Thyroid gland (tissue), 4 donors: ENCODE measurements around the gene LRRC27. TPM values are rescaled to one million over a fixed set of nuclear protein-coding genes. Genes with fewer than 3 reads are reported as not detected.
A peak's percentile ranks its signal among the peaks of the same experiment; 100 is the strongest.

Source experiments
- DNase-seq, 2 donors: peaks; one replicate each; pipeline ENCODE4 v3.0.0-alpha.2; 2019
- H3K27ac ChIP-seq, 3 donors: fragments of 200-600 bp; sonication (generic); 1 replicate in 2 of 3; 2 replicates in 1 of 3; pipeline ENCODE4 v1.5.1; 2016 to 2019; ENCODE audit warnings: mild to moderate bottlenecking in 1 of 3, moderate library complexity in 1 of 3
- H3K27me3 ChIP-seq: fragments of 200-600 bp; sonication (generic); one replicate; pipeline ENCODE4 v1.5.1; 2019
- H3K36me3 ChIP-seq, 2 donors: fragments of 200-600 bp; sonication (generic); one replicate each; pipeline ENCODE4 v1.5.1; 2016 to 2019
- H3K4me1 ChIP-seq, 2 donors: fragments of 200-600 bp; sonication (generic); one replicate each; pipeline ENCODE4 v1.5.1; 2017 to 2019
- H3K4me3 ChIP-seq, 3 donors: fragments of 200-600 bp; sonication (generic); replicated peaks in 1 of 3; 1 replicate in 2 of 3; 2 replicates in 1 of 3; pipeline ENCODE4 v1.5.1; 2016; ENCODE audit warnings: mild to moderate bottlenecking in 1 of 3
- H3K9me3 ChIP-seq: fragments of 200-600 bp; sonication (generic); one replicate; pipeline ENCODE4 v1.5.1; 2017
- CTCF ChIP-seq, 6 experiments: fragments of 200-600 bp in 3 of 6; fragments of 450-650 bp in 3 of 6; sonication (generic) in 3 of 6; IDR thresholded peaks; one replicate each; pipeline ENCODE4 v1.5.1; 2016 to 2019; ENCODE audit warnings: antibody characterized with exemption in 6 of 6, mild to moderate bottlenecking in 2 of 6, inconsistent platforms in 1 of 6, moderate library complexity in 1 of 6
- POLR2A ChIP-seq, 2 donors: fragments of 450-650 bp; IDR thresholded peaks; one replicate each; pipeline ENCODE4 v1.6.1; 2017; ENCODE audit warnings: antibody characterized with exemption in 2 of 2, mild to moderate bottlenecking in 2 of 2, moderate library complexity in 1 of 2
- WGBS, 2 donors: methylation state at CpG; one replicate each; pipeline ENCODE4 v1.1.5; 2017; 5-methylcytosine and 5-hydroxymethylcytosine counted together
- intact Hi-C: fragments of 100-400 bp; cut with DNase I; formaldehyde crosslinking; loops from one replicate; pipeline ENCODE4 v1.15.1; 2023
- total RNA-seq, 4 donors: library from RNA; depleted of rRNA; stranded (reverse); fragments of >200 nt; gene quantifications; one replicate each; pipeline ENCODE4 v1.2.3, GENCODE V29; 2016

The LRRC27 gene
- total RNA-seq, 4 donors from 2014 or later: 14.0 to 24.4 (median 19.4) TPM

- TF ChIP-seq CTCF (IDR thresholded peaks at IDR 0.05) (no peak), POLR2A (IDR thresholded peaks at IDR 0.05) (no peak)
- H3K4me1 ChIP-seq: peaks cover 62 to 71% of the 10 kb centered on the region in 2 donors
- WGBS, 2 donors: 84 to 95% methylated on average over 5 of the region's 5 CpGs
Observed at GRCh38 chr10:132415255-132415654, 83.3 kb downstream of the LRRC27 start.

GRCh38 chr10:132415956-132416355 is 84.0 kb downstream of the LRRC27 start:
- H3K36me3 ChIP-seq: peaks cover 0 to 4% of the 10 kb centered on the region in 2 donors
- WGBS, 2 donors: 94 to 98% methylated on average over 8 to 17 of the region's 22 CpGs
- H3K4me1 ChIP-seq: peaks cover 63 to 71% of the 10 kb centered on the region in 2 donors
- DNase-seq: no peak
- H3K27me3 ChIP-seq: no peaks in the 10 kb centered on the region
- no peak overlapping the region for H3K4me3 ChIP-seq
- intact Hi-C loops: no loop called here
- peak overlapping the region in 1 of 3 donors; percentile 23 for H3K27ac ChIP-seq
- TF ChIP-seq CTCF (IDR thresholded peaks at IDR 0.05) (no peak), POLR2A (IDR thresholded peaks at IDR 0.05) (no peak)
- H3K9me3 ChIP-seq: no peaks in the 10 kb centered on the region

More at GRCh38 chr10:132415255-132415654, 83.3 kb downstream of the LRRC27 start:
- Histone ChIP-seq H3K27me3 (no peaks in the 10 kb centered on the region), H3K36me3 (peaks cover 0 to 4% of the 10 kb centered on the region in 2 donors), H3K9me3 (no peaks in the 10 kb centered on the region), H3K4me3 (no peak overlapping the region), H3K27ac (no peak overlapping the region)
- no peak for DNase-seq
- intact Hi-C loops: no loop called here

GRCh38 chr10:132416566-132417256 is 84.7 kb downstream of the LRRC27 start:
- Histone ChIP-seq H3K27me3 (no peaks in the 10 kb centered on the region), H3K36me3 (peaks cover 0 to 4% of the 10 kb centered on the region in 2 donors), H3K4me3 (no peak overlapping the region), H3K4me1 (peaks cover 63 to 71% of the 10 kb centered on the region in 2 donors), H3K27ac (peak overlapping the region in 2 of 3 donors; percentile 97 to 98), H3K9me3 (no peaks in the 10 kb centered on the region)
- intact Hi-C loops: no loop called here
- TF ChIP-seq CTCF (IDR thresholded peaks at IDR 0.05): no peak
- TF ChIP-seq POLR2A (IDR thresholded peaks at IDR 0.05): no peak
- no peak for DNase-seq
- 87 to 96% methylated on average over 10 to 20 of the region's 32 CpGs for WGBS, 2 donors

- no peak for TF ChIP-seq CTCF (IDR thresholded peaks at IDR 0.05)
- TF ChIP-seq POLR2A (IDR thresholded peaks at IDR 0.05): no peak
- H3K27ac ChIP-seq: peak overlapping the region; percentile 97 to 98 (median 98)
- peaks cover 62 to 71% of the 10 kb centered on the region in 2 donors for H3K4me1 ChIP-seq
- H3K27me3 ChIP-seq: no peaks in the 10 kb centered on the region
- peaks cover 0 to 4% of the 10 kb centered on the region in 2 donors for H3K36me3 ChIP-seq
- DNase-seq: peak; percentile 54 to 73
- H3K4me3 ChIP-seq: no peak overlapping the region
- intact Hi-C loops: no loop called here
- 65 to 66% methylated on average over 12 to 13 of the region's 26 CpGs for WGBS, 2 donors
- no peaks in the 10 kb centered on the region for H3K9me3 ChIP-seq
Observed at GRCh38 chr10:132417257-132417910, 85.4 kb downstream of the LRRC27 start.

- Histone ChIP-seq H3K27me3 (no peaks in the 10 kb centered on the region), H3K4me3 (no peak overlapping the region), H3K9me3 (no peaks in the 10 kb centered on the region), H3K27ac (peak overlapping the region; percentile 97 to 98 (median 98)), H3K4me1 (peaks cover 57 to 68% of the 10 kb centered on the region in 2 donors), H3K36me3 (peaks cover 0 to 4% of the 10 kb centered on the region in 2 donors)
- TF ChIP-seq POLR2A (IDR thresholded peaks at IDR 0.05): no peak
- TF ChIP-seq CTCF (IDR thresholded peaks at IDR 0.05): no peak
- intact Hi-C loops: no loop called here
- 47 to 60% methylated on average over 20 of the region's 20 CpGs for WGBS, 2 donors
- peak; percentile 68 to 83 for DNase-seq
Observed at GRCh38 chr10:132417957-132418441, 86.0 kb downstream of the LRRC27 start.
